NT2/D1 (cell line): ENCODE measurements around the gene TSC22D2.

Experiments used
- SUZ12 ChIP-seq: IDR thresholded peaks from 2 replicates; pipeline ENCODE4 v1.6.1; 2011; ENCODE audit not compliant: insufficient read length, insufficient read depth; ENCODE audit errors: extremely low read depth
- YY1 ChIP-seq: IDR thresholded peaks from 2 replicates; pipeline ENCODE4 v1.6.1; 2011; ENCODE audit not compliant: insufficient read length, insufficient read depth
- ZNF274 ChIP-seq: IDR thresholded peaks from 2 replicates; pipeline ENCODE4 v1.6.1; 2011; ENCODE audit warnings: mild to moderate bottlenecking, low read depth, low read length

DNA sequence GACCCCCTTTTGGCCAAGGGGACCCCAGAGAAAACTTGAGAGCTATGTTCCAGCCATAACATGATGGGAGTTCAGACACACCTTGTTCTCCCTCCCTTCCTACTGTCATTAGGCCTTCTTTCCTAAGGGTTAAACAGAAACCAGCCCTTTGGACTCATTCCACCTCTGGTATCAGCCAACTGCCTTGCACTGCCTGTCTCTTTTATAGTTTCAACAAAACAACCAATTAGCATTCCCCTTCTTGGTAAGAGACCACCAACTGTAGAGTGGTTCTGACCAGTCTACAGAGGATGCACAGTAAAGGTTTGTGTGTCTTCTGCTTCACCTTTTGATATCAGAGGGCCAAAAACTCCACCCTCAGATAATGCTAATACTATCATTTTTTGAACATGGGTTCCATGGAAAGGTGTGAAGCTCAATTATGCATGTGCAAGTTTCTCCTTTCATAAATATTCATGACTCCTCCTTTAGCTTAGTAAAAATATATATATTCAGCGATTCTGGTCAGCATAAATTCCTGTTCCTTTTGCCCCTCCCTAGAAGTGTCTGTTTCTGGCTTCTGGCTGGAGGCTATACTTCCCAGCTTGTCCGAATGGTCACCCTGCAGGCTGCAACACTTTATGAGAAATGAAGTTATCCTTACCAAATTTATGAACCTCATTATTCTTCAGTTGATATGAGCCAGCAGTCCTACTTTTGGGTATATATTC is 82.3 kb downstream of the TSC22D2 start:
- TF ChIP-seq YY1: no peak
- TF ChIP-seq ZNF274: no peak
- TF ChIP-seq SUZ12: no peak
